Gastroesophageal sphincter (tissue), 4 donors: ENCODE data around the gene CAD. TPM values are rescaled to one million over a fixed set of nuclear protein-coding genes. Genes with fewer than 3 reads are reported as not detected.

Experiments
- ATAC-seq: fragments of 150-250 bp; one replicate; pipeline ENCODE4 v1.9.1; 2016; ENCODE audit warnings: mild to moderate bottlenecking, moderate library complexity
- H3K27ac ChIP-seq, 4 donors: fragments of 200-600 bp; sonication (generic) in 3 of 4; 1 replicate in 3 of 4; 2 replicates in 1 of 4; pipeline ENCODE4 v1.5.1; 2016 to 2019
- H3K27me3 ChIP-seq: fragments of 200-600 bp; sonication (generic); one replicate; pipeline ENCODE4 v1.5.1; 2019
- H3K36me3 ChIP-seq, 2 donors: fragments of 200-600 bp; sonication (generic); one replicate each; pipeline ENCODE4 v1.5.1; 2019; ENCODE audit warnings: control low read depth in 1 of 2
- H3K4me1 ChIP-seq, 3 donors: fragments of 200-600 bp; sonication (generic); 1 replicate in 2 of 3; 2 replicates in 1 of 3; pipeline ENCODE4 v1.5.1; 2016 to 2019; ENCODE audit warnings: control low read depth in 2 of 3
- H3K4me3 ChIP-seq, 2 donors: fragments of 200-600 bp; sonication (generic); one replicate each; pipeline ENCODE4 v1.5.1; 2019; ENCODE audit warnings: mild to moderate bottlenecking in 1 of 2, moderate library complexity in 1 of 2
- H3K9me3 ChIP-seq, 3 donors: fragments of 200-600 bp; sonication (generic); one replicate each; pipeline ENCODE4 v1.5.1; 2017 to 2019; ENCODE audit warnings: control low read depth in 2 of 3
- CTCF ChIP-seq, 4 experiments: fragments of 200-600 bp in 2 of 4; fragments of 450-650 bp in 2 of 4; sonication (generic) in 1 of 4; IDR thresholded peaks; one replicate each; pipeline ENCODE4 v1.5.1; 2017 to 2019; ENCODE audit warnings: antibody characterized with exemption in 4 of 4, mild to moderate bottlenecking in 2 of 4, moderate library complexity in 2 of 4
- EP300 ChIP-seq: sonication (generic); formaldehyde crosslinking; IDR thresholded peaks from one replicate; pipeline ENCODE4 v1.6.1; 2017; ENCODE audit warnings: antibody characterized with exemption, mild to moderate bottlenecking
- POLR2A ChIP-seq, 2 donors: fragments of 450-650 bp; IDR thresholded peaks; one replicate each; pipeline ENCODE4 v1.6.1; 2017; ENCODE audit warnings: antibody characterized with exemption in 2 of 2, mild to moderate bottlenecking in 2 of 2, moderate library complexity in 1 of 2
- POLR2AphosphoS5 ChIP-seq: sonication (generic); formaldehyde crosslinking; IDR thresholded peaks from one replicate; pipeline ENCODE4 v1.6.1; 2017; ENCODE audit warnings: antibody characterized with exemption
- WGBS, 2 donors: methylation state at CpG; one replicate each; pipeline ENCODE4 v1.1.5; 2018; ENCODE audit warnings: low coverage in 1 of 2; 5-methylcytosine and 5-hydroxymethylcytosine counted together
- total RNA-seq, 4 donors: library from RNA; depleted of rRNA; stranded (reverse); fragments of >200 nt; gene quantifications; one replicate each; pipeline ENCODE4 v1.1.0, GENCODE V29; 2016

The CAD gene
- total RNA-seq, 4 donors from 2014 or later: 12.1 to 23.3 (median 16.3) TPM

DNA sequence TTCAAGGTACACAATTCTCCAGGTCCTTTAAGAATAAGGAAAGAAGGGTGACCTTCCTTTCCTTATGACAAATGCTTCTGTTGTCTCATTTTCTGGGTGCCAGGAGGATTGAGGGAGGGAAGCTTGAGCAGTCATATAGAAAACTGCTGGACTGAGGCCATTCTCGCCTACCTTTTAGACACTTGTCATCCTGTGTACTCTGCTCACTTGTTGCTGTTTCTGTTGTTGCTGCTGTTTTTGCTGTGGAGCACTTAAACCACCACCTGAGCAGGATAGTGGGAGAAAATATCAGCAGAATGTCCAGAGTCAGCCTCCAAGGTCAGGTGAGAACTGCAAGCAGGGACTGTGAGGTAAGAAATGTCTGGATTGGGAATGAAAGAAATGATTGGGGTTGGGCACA, 60.8 kb downstream of the CAD start:
- Histone ChIP-seq H3K9me3 (no peaks in the 10 kb centered on the region), H3K36me3 (no peaks in the 10 kb centered on the region), H3K4me3 (no peak overlapping the region), H3K27ac (no peak overlapping the region), H3K4me1 (peaks cover 0 to 6% (median 0%) of the 10 kb centered on the region in 3 donors), H3K27me3 (peaks cover 62% of the 10 kb centered on the region)
- no peak for ATAC-seq
- 40% methylated on average over 1 of the region's 1 CpG; no CpG with 5 or more reads in 1 of the 2 donors for WGBS, 2 donors
- TF ChIP-seq CTCF (IDR thresholded peaks at IDR 0.05) (no peak), POLR2A (IDR thresholded peaks at IDR 0.05) (no peak), POLR2AphosphoS5 (no peak), EP300 (no peak)

DNA sequence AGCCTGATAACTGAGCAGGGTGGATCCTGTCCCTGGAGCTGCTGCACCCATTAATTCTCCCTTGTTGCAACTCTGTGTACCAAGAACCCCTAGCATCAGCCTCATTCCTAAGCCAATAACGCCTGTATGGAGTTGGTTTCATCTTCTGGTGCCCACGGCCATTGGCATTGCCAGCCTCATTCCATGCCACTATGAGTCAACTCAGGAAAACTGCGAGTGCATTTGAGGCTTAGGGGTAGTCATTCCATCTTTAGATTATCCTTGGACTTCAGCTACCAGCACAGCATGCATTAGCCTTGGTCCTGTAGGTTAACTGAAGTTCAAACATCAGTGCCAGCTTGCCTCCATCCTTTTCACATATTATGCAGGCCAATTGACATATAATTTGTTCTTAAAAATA, 63.7 kb downstream of the CAD start:
- ATAC-seq: no peak
- H3K4me1 ChIP-seq: peaks cover 0 to 6% (median 0%) of the 10 kb centered on the region in 3 donors
- no peak for TF ChIP-seq CTCF (IDR thresholded peaks at IDR 0.05)
- no peak for TF ChIP-seq POLR2A (IDR thresholded peaks at IDR 0.05)
- no peak for TF ChIP-seq EP300
- no peak for TF ChIP-seq POLR2AphosphoS5
- 65% methylated on average over 2 of the region's 3 CpGs; no CpG with 5 or more reads in 1 of the 2 donors for WGBS, 2 donors
- H3K27ac ChIP-seq: no peak overlapping the region
- peaks cover 53% of the 10 kb centered on the region for H3K27me3 ChIP-seq
- H3K36me3 ChIP-seq: no peaks in the 10 kb centered on the region
- no peaks in the 10 kb centered on the region for H3K9me3 ChIP-seq
- H3K4me3 ChIP-seq: no peak overlapping the region

GRCh38 chr2:27281442-27281841, 64.3 kb downstream of the CAD start:
- TF ChIP-seq POLR2AphosphoS5: no peak
- TF ChIP-seq CTCF (IDR thresholded peaks at IDR 0.05): no peak
- TF ChIP-seq EP300: no peak
- TF ChIP-seq POLR2A (IDR thresholded peaks at IDR 0.05): no peak
- Histone ChIP-seq H3K9me3 (no peaks in the 10 kb centered on the region), H3K36me3 (no peaks in the 10 kb centered on the region), H3K4me1 (peaks cover 0 to 6% (median 0%) of the 10 kb centered on the region in 3 donors), H3K4me3 (no peak overlapping the region), H3K27me3 (peaks cover 47% of the 10 kb centered on the region), H3K27ac (no peak overlapping the region)
- no peak for ATAC-seq
- 70 to 77% methylated on average over 2 to 3 of the region's 3 CpGs for WGBS, 2 donors

- Histone ChIP-seq H3K27ac (no peak within 1 kb of the TSS), H3K36me3 (no peaks in the 10 kb centered on the region), H3K4me3 (no peak within 1 kb of the TSS), H3K27me3 (peaks cover 44% of the 10 kb centered on the region), H3K4me1 (peaks cover 0 to 6% (median 0%) of the 10 kb centered on the region in 3 donors), H3K9me3 (no peaks in the 10 kb centered on the region)
- no peak for ATAC-seq
- WGBS, 2 donors: 46 to 50% methylated on average over 2 to 3 of the region's 5 CpGs
- TF ChIP-seq POLR2A (IDR thresholded peaks at IDR 0.05) (no peak), EP300 (no peak), POLR2AphosphoS5 (no peak), CTCF (IDR thresholded peaks at IDR 0.05) (no peak)
Observed at GRCh38 chr2:27281855-27282559, 64.8 kb downstream of the CAD start, which contains the start of gene TRIM54. TRIM54 (plus strand) TSS chr2:27282429; CDS start chr2:27282732, 303 bp downstream.

- no peak for ATAC-seq
- Histone ChIP-seq H3K27me3 (peaks cover 40% of the 10 kb centered on the region), H3K4me3 (no peak overlapping the region), H3K36me3 (no peaks in the 10 kb centered on the region), H3K27ac (no peak overlapping the region), H3K4me1 (peaks cover 0 to 6% (median 0%) of the 10 kb centered on the region in 3 donors), H3K9me3 (no peaks in the 10 kb centered on the region)
- 22 to 30% methylated on average over 4 of the region's 5 CpGs for WGBS, 2 donors
- TF ChIP-seq EP300: no peak
Observed at GRCh38 chr2:27282892-27283291, 65.7 kb downstream of the CAD start.
